GM23248 (cell line): ENCODE measurements around the gene MIGA2. TPM values are rescaled to one million over a fixed set of nuclear protein-coding genes. Genes with fewer than 3 reads are reported as not detected.

Experiments used
- DNase-seq: peaks from one replicate; pipeline ENCODE4 v3.0.0-alpha.2; 2015
- H2AFZ ChIP-seq: fragments of 200-600 bp; sonication (generic); 2 replicates; pipeline ENCODE4 v1.6.1; 2016; ENCODE audit warnings: antibody characterized with exemption
- H3F3A ChIP-seq: fragments of 200-600 bp; sonication (generic); 2 replicates; pipeline ENCODE4 v1.6.1; 2016; ENCODE audit warnings: mild to moderate bottlenecking, antibody characterized with exemption, mixed run types; ENCODE audit not compliant: insufficient read depth
- H3K27ac ChIP-seq: fragments of 200-600 bp; sonication (generic); 2 replicates; pipeline ENCODE4 v1.5.1; 2016; ENCODE audit warnings: mild to moderate bottlenecking
- H3K27me3 ChIP-seq: fragments of 200-600 bp; sonication (generic); replicated peaks from 2 replicates; pipeline ENCODE4 v1.6.1; 2016; ENCODE audit warnings: mild to moderate bottlenecking; ENCODE audit not compliant: insufficient read depth
- H3K36me3 ChIP-seq: fragments of 200-600 bp; sonication (generic); 2 replicates; pipeline ENCODE4 v1.6.1; 2016; ENCODE audit warnings: low read depth, mild to moderate bottlenecking
- H3K4me1 ChIP-seq: fragments of 200-600 bp; sonication (generic); 2 replicates; pipeline ENCODE4 v1.6.1; 2016; ENCODE audit warnings: mild to moderate bottlenecking; ENCODE audit not compliant: insufficient read depth
- H3K4me2 ChIP-seq: fragments of 200-600 bp; sonication (generic); one replicate; pipeline ENCODE4 v1.6.1; 2016; ENCODE audit warnings: mild to moderate bottlenecking; ENCODE audit not compliant: unreplicated experiment
- H3K4me3 ChIP-seq: fragments of 200-600 bp; sonication (generic); 2 replicates; pipeline ENCODE4 v1.5.1; 2016; ENCODE audit warnings: mild to moderate bottlenecking
- H3K79me2 ChIP-seq: fragments of 200-600 bp; sonication (generic); 2 replicates; pipeline ENCODE4 v1.6.1; 2016; ENCODE audit warnings: mild to moderate bottlenecking; ENCODE audit not compliant: insufficient read depth
- H3K9ac ChIP-seq: fragments of 200-600 bp; sonication (generic); 2 replicates; pipeline ENCODE4 v1.6.1; 2016; ENCODE audit warnings: mild to moderate bottlenecking
- H3K9me2 ChIP-seq: fragments of 200-600 bp; sonication (generic); 2 replicates; pipeline ENCODE4 v1.6.1; 2016; ENCODE audit warnings: mixed run types, mild to moderate bottlenecking, moderate library complexity; ENCODE audit not compliant: insufficient read depth
- H3K9me3 ChIP-seq: fragments of 200-600 bp; sonication (generic); one replicate; pipeline ENCODE4 v1.6.1; 2017; ENCODE audit warnings: low read depth
- H4K20me1 ChIP-seq: fragments of 200-600 bp; sonication (generic); 2 replicates; pipeline ENCODE4 v1.6.0; 2016; ENCODE audit not compliant: insufficient read depth
- EZH2 ChIP-seq: fragments of 200-600 bp; sonication (generic); IDR thresholded peaks from 2 replicates; pipeline ENCODE4 v1.6.1; 2018; ENCODE audit warnings: antibody characterized with exemption, mild to moderate bottlenecking; ENCODE audit not compliant: insufficient read depth, poor library complexity, severe bottlenecking
- EZH2phosphoT487 ChIP-seq: fragments of 200-600 bp; sonication (generic); IDR thresholded peaks from 2 replicates; pipeline ENCODE4 v1.6.1; 2018; ENCODE audit warnings: antibody characterized with exemption, moderate library complexity, mild to moderate bottlenecking, low read depth; ENCODE audit not compliant: insufficient read depth
- WGBS, 2 experiments: methylation state at CpG; one replicate each; pipeline ENCODE4 v1.1.6; 2015 to 2017; ENCODE audit warnings: low lambda C conversion rate in 2 of 2, low coverage in 1 of 2; ENCODE audit errors: missing lambda C conversion rate in 2 of 2; 5-methylcytosine and 5-hydroxymethylcytosine counted together
- in situ Hi-C: fragments of 300-500 bp; cut with MboI; formaldehyde crosslinking; loops from 2 replicates; pipeline ENCODE4 v1.15.0; 2020
- polyA plus RNA-seq: library from polyadenylated mRNA; unstranded; fragments of >200 nt; fragmentation: Nextera tagmentation; extraction: Ambion mirVana; gene quantifications from 2 replicates; pipeline ENCODE4 v1.2.1, GENCODE V29; 2016
- total RNA-seq: library from RNA; depleted of rRNA; stranded (reverse); fragments of >200 nt; shearing (Covaris generic); gene quantifications from 2 replicates; pipeline ENCODE4 v1.2.3, GENCODE V29; 2014

The MIGA2 gene
- total and polyA plus RNA-seq, 2 experiments from 2014 or later = 12.4 to 35.1 TPM

DNA sequence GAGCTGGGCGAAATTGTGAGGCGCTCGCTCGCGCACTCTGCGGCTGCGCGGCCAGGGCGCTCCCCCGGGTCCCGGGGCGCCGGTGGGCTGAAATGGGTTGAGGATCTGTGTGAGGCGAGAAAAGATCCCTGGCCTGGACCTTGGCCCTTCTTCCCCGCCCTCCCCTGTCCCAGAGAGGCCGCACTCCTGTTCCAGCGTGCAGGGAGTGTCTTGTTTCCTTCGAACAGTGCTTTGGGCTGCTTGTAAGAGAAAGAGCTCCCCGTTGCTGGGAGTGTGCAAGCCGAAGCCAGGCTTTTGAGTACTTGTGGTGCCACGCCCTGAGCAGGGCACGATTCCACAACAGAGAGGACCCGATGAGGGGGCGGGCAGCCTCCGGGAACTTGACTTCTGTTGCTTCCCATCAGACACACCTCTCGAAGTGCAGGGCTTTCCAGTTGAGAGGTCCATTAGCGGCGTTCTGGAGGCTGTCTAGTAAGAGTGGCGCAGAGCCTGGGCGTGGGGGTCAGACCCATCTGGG lies 45.0 kb downstream of the MIGA2 start:
- no peaks in the 10 kb centered on the region for H3F3A ChIP-seq
- peak overlapping the region; percentile 98 for H3K4me2 ChIP-seq
- H3K79me2 ChIP-seq = peaks cover 14% of the 10 kb centered on the region
- WGBS, 2 experiments = 1 to 5% methylated on average over 29 to 30 of the region's 30 CpGs
- H2AFZ ChIP-seq = peak overlapping the region; percentile 84
- H3K4me3 ChIP-seq = peak overlapping the region; percentile 83
- peak; percentile 55 for DNase-seq
- 0 out of 2 replicates have a peak, but pooled peaks cover 12% of the 10 kb centered on the region for H3K4me1 ChIP-seq
- TF ChIP-seq EZH2 (no peak), EZH2phosphoT487 (no peak)
- in situ Hi-C loops = no loop called here
- no peaks in the 10 kb centered on the region for H3K27me3 ChIP-seq
- H3K27ac ChIP-seq = peak overlapping the region; percentile 37
- H3K9ac ChIP-seq = peak overlapping the region; percentile 83
- no peaks in the 10 kb centered on the region for H3K36me3 ChIP-seq
- no peaks in the 10 kb centered on the region for H3K9me3 ChIP-seq
- H4K20me1 ChIP-seq = no peaks in the 10 kb centered on the region
- H3K9me2 ChIP-seq = no peaks in the 10 kb centered on the region

DNA sequence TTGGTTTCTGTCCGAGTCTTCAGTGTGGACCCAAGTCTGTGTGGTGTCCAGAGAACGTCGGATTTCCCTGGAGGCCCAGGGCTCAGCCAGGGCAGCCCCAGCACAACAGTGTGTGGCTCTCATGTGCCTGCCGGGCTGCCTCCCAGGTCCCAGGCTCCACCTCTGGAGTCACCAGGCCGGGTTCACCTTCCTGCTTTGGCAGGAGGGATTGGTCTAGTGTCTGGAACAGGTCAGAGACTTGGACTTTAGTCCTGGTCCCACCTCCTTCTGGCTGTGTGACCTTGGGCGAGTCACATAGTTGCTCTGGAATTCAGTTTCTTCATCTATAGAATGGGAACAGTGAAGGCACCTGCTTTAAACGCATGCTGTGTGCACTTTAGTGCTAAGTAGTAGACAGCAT lies 47.7 kb downstream of the MIGA2 start:
- TF ChIP-seq EZH2 = no peak
- no peak for TF ChIP-seq EZH2phosphoT487
- in situ Hi-C loops = no loop called here
- 88 to 92% methylated on average over 7 of the region's 7 CpGs for WGBS, 2 experiments

DNA sequence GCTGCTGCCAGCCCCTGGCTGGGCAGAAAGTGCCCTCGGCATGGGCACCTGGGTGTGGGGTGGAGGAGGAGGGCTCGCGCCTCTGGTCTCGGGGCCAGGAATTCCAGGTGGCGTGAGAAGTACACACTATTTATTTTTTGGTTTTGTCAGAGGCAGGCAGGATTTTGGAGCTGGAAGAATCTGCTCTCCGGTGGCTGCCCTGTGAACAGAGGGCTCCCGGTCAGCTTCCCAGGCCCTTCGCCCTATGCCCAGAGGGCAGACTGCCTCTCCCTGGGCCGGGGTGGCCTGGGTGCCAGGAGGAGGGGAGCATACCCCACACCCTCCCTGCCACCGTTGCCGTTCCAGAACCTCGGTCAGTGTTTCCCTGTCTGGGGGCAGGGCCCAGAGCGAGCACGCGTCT lies 52.8 kb downstream of the MIGA2 start:
- WGBS, 2 experiments = 96 to 99% methylated on average over 14 to 15 of the region's 15 CpGs
- no peaks in the 10 kb centered on the region for H3K36me3 ChIP-seq
- no peak overlapping the region for H3K4me3 ChIP-seq
- no peaks in the 10 kb centered on the region for H3K9me3 ChIP-seq
- H3K79me2 ChIP-seq = no peaks in the 10 kb centered on the region
- TF ChIP-seq EZH2phosphoT487 = no peak
- TF ChIP-seq EZH2 = no peak
- H3F3A ChIP-seq = no peaks in the 10 kb centered on the region
- no peak for DNase-seq
- H3K4me2 ChIP-seq = no peak overlapping the region
- in situ Hi-C loops = no loop called here
- no peak overlapping the region for H3K27ac ChIP-seq
- no peaks in the 10 kb centered on the region for H3K4me1 ChIP-seq
- no peak overlapping the region for H2AFZ ChIP-seq
- H3K9ac ChIP-seq = no peak overlapping the region
- H3K27me3 ChIP-seq = no peaks in the 10 kb centered on the region
- H3K9me2 ChIP-seq = no peaks in the 10 kb centered on the region
- H4K20me1 ChIP-seq = no peaks in the 10 kb centered on the region

More for the DNA sequence above, 47.7 kb downstream of the MIGA2 start:
- Histone ChIP-seq H3F3A (no peaks in the 10 kb centered on the region), H3K9me2 (no peaks in the 10 kb centered on the region), H3K27ac (no peak overlapping the region), H3K36me3 (no peaks in the 10 kb centered on the region), H3K9ac (no peak overlapping the region), H3K4me3 (no peak overlapping the region), H3K79me2 (peaks cover 14% of the 10 kb centered on the region), H3K27me3 (no peaks in the 10 kb centered on the region), H2AFZ (no peak overlapping the region), H3K4me1 (0 out of 2 replicates have a peak, but pooled peaks cover 12% of the 10 kb centered on the region), H4K20me1 (no peaks in the 10 kb centered on the region), H3K4me2 (no peak overlapping the region), H3K9me3 (no peaks in the 10 kb centered on the region)
- DNase-seq = no peak

DNA sequence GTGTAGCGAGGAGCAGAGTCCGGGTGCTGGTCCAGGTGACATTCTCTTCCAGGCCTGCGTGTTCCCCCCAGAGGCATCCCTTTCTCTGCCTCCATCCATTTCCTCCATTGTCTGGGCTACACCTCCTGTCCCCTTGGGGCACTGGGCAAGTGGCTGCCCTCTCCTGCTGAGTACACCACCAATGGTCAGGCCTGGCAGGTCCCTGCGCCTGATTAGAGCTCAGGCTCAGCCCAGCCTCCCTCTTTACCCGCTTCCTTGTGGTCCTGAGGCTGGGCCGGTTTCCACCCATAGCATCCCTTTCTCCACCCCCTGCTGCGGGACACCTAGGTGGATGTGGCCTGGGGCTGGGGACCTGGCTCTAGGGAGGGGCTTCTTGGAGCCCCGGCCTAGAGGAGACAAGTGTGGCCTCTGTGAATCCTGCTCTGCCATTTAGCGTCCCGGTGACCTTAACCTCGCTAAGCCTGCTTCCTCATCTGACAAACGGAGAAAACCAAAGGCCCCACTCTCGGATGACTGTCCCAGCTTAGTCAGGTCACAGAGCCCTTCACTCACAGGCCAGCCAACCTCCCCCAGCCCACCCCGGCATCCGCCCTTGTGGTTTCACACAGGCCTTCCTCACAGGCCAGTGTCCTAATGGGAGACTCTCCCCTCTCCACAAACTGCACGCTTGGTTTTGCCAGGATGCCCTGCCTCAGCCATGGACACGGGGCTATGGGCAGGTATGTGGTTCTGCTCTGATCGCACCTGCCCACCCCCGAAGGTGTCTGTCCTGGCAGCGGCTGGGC lies 57.4 kb downstream of the MIGA2 start:
- Histone ChIP-seq H3K36me3 (no peaks in the 10 kb centered on the region), H3K4me3 (no peak overlapping the region), H2AFZ (no peak overlapping the region), H3F3A (no peaks in the 10 kb centered on the region), H3K9me2 (no peaks in the 10 kb centered on the region), H3K4me1 (no peaks in the 10 kb centered on the region), H3K79me2 (no peaks in the 10 kb centered on the region), H3K4me2 (no peak overlapping the region), H4K20me1 (no peaks in the 10 kb centered on the region), H3K27me3 (no peaks in the 10 kb centered on the region), H3K27ac (no peak overlapping the region), H3K9ac (no peak overlapping the region), H3K9me3 (no peaks in the 10 kb centered on the region)
- DNase-seq = no peak
- in situ Hi-C loops = no loop called here
- 84% methylated on average over 19 to 20 of the region's 20 CpGs for WGBS, 2 experiments
- TF ChIP-seq EZH2 = no peak
